GM18519 (cell line): ENCODE data around the gene PKNOX2.

Experiments used
- ATAC-seq: cut with Tn5 transposase; IDR thresholded peaks from one replicate; pipeline ENCODE4 v1.9.1; 2021; ENCODE audit warnings: mild to moderate bottlenecking, moderate library complexity; ENCODE audit not compliant: unreplicated experiment, low FRiP score

The PKNOX2 gene

GRCh38 chr11:125330462-125331325 lies 166.1 kb downstream of the PKNOX2 start:
- no peak for ATAC-seq

DNA sequence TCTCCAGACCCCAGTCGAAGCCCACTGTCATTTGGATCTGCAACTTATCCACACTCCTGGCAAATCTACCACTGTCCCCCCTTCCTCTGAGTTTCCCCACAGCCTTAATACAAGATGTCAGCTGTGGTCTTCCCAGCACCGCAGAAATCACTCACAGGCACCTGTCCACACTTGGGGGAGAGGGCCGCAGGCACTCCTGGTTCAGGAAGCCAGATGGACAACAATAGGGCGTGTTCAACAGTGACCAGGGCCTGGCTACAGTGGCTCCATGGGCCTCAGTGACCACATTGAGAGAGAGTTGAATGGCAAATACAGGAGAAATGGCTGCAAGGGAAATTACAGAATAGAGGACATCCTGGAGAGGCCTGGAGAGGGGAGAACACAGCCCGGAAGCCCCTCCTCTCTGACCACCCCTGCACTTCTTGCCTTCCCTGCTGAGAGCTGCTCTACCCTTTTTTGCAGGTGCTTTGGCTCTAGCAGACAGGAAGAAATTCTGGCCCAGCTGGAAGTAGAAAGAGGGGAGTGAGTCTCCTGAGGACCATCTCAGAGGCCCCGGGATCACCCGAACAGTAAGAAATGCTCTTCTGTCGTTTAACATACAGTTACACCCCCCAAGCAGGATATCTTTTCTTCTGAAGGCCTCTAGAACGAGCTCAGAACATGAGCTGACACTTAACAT lies 166.9 kb downstream of the PKNOX2 start:
- ATAC-seq = no peak

GRCh38 chr11:125332821-125333220 lies 168.3 kb downstream of the PKNOX2 start:
- ATAC-seq = no peak

- ATAC-seq = no peak
Observed at GRCh38 chr11:125333354-125334073, 169.0 kb downstream of the PKNOX2 start.

DNA sequence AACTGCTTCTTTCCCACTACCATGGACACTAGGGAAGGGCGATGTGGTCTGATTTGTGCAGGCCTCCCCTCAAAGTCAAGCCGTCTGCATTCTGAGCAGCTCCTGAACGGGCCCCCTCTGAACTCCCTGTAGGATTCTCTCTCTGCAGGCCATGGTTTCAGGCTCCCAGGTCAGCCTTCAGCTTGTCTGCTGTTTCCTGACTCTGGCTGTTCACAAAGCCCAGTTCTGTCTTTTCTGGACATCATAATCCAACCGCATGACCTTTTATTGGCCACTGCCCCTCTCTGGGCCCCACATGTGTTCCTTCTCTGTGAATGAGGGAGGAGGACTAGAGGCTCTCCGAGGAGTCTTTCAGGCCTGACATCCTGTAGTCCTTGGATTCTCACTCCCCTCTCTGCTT lies 170.6 kb downstream of the PKNOX2 start:
- no peak for ATAC-seq

DNA sequence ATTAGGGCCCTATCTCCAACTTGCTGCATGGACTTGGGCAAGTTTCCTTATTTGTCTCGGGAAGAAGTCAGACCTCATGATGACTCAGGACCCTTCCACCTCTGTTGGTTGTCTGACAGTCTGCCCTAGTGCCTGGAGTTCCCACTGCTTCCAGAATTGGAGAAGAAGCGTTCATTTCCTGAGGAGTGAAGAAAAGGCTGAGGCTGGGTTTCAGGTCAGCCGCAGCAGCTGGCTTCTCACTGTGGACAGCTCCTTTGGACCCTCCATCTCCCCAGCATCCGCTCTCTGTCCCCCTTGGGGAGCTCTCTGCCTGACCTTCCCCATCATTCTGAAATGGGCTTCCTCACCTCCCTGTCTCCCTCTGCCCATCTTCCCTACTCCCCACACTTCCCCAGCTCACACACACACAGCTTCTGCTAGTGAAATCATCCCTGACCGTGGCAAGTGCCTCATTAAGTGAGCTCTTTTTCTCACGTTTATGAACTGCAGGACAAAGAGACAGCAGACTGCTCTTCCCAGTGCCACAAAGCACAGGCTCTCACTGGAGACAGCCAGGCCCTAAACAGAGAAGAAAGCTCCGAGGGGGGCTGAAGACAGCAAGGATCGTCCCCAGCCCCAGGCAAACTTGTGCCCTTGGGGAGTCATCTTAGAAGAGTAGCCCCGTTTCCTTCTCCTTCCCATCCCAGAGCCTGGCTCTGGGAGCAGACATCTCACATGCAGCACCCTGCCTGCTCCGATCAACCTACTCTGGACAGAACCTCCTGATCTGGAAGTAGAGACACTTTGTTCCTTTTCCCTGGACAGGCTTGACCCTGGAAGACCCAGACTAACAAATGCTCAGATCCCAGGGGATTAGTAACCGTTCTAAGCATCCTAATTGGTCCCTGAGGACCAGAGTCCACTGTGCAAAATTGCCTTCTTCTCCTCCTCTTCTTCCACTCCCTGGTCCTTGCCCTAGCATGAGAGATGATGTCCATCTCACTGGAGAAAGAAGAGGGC lies 173.6 kb downstream of the PKNOX2 start:
- ATAC-seq = no peak

DNA sequence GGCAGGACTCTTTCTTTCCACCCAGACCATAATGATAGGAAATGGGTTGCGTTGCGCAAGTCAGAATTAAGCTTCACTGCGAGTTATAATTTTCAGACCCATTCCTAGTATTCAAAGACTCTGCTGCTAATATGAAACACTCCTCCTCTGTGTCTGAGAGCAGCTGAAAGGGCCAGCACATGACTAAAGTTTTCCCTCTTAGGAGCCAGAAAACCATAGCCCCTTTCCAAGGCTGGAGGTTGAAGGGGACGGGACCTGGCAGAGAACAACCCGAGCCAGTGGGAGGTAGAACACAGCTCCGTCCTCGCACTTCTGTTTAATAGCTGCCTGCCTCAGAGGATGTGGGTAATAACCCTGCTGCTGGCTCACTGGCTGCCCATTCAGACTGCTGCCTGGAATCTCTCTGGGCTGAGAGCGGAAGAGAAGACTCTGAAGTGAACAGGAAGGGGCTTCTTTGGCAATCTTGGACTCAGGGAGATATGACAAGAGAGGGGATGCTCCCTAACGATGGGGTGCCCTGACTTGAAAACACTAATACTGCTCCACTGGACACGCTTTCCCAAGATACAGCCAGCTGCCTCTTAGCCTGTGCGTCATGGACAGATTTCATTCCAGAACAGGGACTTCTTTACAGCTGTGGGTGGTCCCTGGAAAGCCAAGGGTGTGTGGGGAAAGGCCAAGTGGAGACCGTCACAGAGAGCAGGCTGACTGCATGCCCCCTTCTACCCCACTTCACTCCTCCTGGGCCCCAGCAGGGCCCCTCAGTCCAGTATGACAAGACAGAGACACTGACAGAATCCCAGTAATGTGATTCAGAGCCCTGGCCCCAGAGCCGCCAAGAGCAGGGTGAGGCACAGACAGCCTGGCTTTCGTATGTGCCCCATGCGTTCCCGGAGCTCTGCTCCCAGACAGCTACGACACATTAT lies 174.6 kb downstream of the PKNOX2 start:
- ATAC-seq = no peak

DNA sequence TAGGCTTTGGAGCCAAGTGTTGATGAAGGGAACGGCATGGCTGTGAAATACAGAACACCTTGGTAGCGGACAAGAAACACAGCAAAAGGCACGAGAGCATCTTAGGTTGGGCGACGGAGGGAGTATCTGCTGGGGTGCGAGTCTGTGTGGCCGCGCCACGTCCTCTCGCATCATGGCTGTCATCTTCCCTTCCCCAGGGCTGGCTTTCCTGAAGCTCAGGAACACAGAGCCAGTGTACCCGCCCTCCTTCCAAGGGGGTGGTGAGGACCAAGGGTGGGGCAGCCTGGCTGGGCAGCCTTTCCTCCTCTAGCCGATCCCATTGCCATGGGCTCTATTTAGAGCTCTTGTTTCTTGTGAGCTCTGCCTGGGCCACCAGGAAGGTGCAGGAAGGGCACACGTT lies 177.1 kb downstream of the PKNOX2 start:
- no peak for ATAC-seq

DNA sequence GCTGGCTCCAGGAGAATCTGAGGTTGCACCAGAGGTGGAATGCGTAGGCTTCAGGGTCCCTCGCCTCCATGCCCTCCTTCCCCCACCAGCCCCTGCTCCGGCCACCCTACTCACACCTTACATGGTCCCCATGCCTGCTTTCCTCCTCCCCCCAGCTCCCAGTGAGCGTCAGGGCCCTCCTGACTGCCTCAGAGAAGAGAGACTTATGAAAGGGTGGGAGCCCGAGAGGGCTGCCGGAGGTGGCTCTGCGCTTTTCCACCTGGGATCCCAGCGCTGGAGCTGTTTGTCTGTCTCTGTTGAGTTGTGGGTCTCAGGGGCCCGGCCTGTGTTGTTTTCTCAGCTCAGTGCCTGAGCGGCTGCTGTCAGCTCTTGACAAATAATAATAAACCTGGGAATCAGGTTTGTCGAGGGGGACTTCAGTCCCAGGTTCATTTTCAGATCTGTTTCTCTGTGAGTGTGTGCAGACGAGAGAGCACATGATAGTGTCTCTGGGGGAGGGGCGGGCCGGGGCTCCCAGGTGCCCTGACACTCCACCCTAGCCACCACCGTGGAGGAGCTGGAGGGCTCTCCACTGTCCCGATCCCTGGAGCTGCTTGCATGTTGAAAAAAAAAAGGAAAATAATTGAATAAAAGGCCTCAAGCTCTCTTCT lies 177.9 kb downstream of the PKNOX2 start:
- ATAC-seq = no peak

GRCh38 chr11:125343086-125343717 lies 178.7 kb downstream of the PKNOX2 start:
- ATAC-seq = no peak

DNA sequence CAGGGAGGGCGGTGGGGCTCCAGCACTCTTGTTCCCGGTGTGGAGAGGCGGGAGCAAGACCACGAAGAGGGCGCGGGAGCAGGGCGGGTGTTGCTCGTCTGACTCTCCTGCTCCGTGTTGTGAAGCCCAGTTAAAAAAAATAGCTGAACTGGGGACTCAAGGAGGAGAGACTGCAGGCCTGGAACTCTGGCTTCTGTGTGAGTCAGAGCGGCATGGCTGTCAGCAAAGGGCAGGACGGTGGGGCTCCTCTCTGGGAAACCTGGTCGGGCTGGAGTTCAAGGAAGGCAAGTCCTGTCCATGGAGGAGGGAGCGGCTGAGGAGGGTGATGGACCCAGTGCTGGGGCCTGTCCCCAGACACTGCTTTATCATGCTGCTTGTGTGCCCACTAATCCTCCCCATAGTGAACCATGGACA lies 179.2 kb downstream of the PKNOX2 start:
- ATAC-seq = no peak

GRCh38 chr11:125344846-125345420 lies 180.4 kb downstream of the PKNOX2 start:
- ATAC-seq = no peak

GRCh38 chr11:125345421-125346178 lies 181.0 kb downstream of the PKNOX2 start:
- no peak for ATAC-seq

DNA sequence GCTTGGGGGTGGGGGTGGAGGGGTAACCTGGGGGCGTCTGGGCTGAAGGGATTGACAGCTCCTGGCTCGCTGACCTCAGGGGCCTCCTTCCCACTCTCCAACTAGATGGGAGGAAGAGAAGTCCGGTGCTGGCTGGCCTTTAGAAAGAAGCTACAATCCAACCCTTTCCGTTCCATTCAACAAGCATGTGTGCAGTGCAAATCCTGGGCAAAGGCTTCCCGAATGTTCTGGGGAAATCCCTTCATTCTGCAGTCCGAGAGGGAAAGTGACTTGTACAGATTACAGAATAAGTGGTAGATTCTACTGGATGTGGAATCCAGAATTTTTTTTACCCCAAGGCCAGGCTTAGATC lies 181.6 kb downstream of the PKNOX2 start:
- no peak for ATAC-seq

DNA sequence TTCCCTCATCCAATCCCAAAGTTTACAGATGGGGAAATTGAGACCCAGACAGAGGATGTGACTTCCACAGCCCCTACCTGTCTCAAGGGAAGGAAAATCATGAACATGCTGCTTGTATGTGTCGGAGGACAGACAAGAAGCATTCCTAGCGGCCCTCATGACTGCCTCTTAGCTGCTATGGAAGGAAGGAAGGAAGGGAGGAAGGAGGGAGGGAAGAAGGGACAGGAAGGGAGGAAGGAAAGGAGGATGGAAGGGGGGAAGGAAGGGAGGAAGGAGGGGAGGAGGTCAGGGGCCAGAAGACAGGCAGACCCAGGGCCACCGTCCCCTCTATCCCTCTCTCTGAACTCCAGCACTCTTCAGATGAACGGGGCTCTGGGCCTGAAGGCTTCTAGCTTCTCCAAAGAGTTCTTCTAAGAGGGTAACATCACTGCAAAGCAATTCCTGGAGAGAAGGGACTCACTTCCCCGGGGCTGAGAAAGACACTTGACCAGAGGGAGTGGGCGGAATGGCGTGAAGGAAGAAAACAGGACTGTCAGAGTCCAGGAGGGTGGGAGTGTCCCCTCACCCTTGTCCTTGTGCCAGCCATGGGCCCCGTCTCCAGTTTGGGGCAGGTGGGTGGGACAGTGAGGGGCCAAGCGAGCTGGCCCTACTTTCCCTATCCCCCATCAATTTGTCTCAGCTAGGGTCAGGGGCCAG lies 182.2 kb downstream of the PKNOX2 start:
- no peak for ATAC-seq

GRCh38 chr11:125347261-125347585 lies 182.7 kb downstream of the PKNOX2 start:
- no peak for ATAC-seq
